ENCODE results near the gene CDHR5. TPM values are rescaled to one million over a fixed set of nuclear protein-coding genes. Genes with fewer than 3 reads are reported as not detected.

CDHR5 gene
- total RNA-seq, 1 donor from 2014 or later = not detected

- intact Hi-C loops (cut with micrococcal nuclease) = no loop called here
- H3K4me1 ChIP-seq = peaks cover 51% of the 10 kb centered on the region
- H3K4me3 ChIP-seq = peak within 1 kb of the TSS; percentile 87
- no peaks in the 10 kb centered on the region for H3K9me3 ChIP-seq (replicated peaks)
- H3K27ac ChIP-seq (replicated peaks) = peak within 1 kb of the TSS; percentile 98
- H3K36me3 ChIP-seq = peaks cover 32% of the 10 kb centered on the region
- no peak for TF ChIP-seq CTCF (IDR thresholded peaks at IDR 0.05; ENCODE audit: borderline replicate concordance)
- peak; percentile 97 for DNase-seq
- no peaks in the 10 kb centered on the region for H3K27me3 ChIP-seq (ENCODE audit: low read depth)
Observed at GRCh38 chr11:615504-616319, 9.0 kb downstream of the CDHR5 start, which contains the start of gene IRF7. IRF7 (minus strand) TSS chr11:615950; CDS start chr11:615364, 586 bp downstream.

- Histone ChIP-seq H3K36me3 (peaks cover 41% of the 10 kb centered on the region), H3K9me3 (replicated peaks) (no peaks in the 10 kb centered on the region), H3K27me3 (ENCODE audit: low read depth) (no peaks in the 10 kb centered on the region), H3K4me1 (peaks cover 48% of the 10 kb centered on the region), H3K4me3 (peak overlapping the region; percentile 87), H3K27ac (replicated peaks) (peak overlapping the region; percentile 98)
- intact Hi-C loops (cut with micrococcal nuclease) = no loop called here
- TF ChIP-seq CTCF (IDR thresholded peaks at IDR 0.05; ENCODE audit: borderline replicate concordance) = no peak
- peak; percentile 52 for DNase-seq
Observed at GRCh38 chr11:614623-615503, 9.9 kb downstream of the CDHR5 start.

- Histone ChIP-seq H3K4me1 (peaks cover 48% of the 10 kb centered on the region), H3K36me3 (peaks cover 48% of the 10 kb centered on the region), H3K4me3 (peak overlapping the region; percentile 87), H3K9me3 (replicated peaks) (no peaks in the 10 kb centered on the region), H3K27me3 (ENCODE audit: low read depth) (no peaks in the 10 kb centered on the region), H3K27ac (replicated peaks) (peak overlapping the region; percentile 98)
- DNase-seq = no peak
- no peak for TF ChIP-seq CTCF (IDR thresholded peaks at IDR 0.05; ENCODE audit: borderline replicate concordance)
- intact Hi-C loops (cut with micrococcal nuclease) = no loop called here
Observed at GRCh38 chr11:614021-614622, 10.6 kb downstream of the CDHR5 start.

- H3K27ac ChIP-seq (replicated peaks) = peak overlapping the region; percentile 98
- intact Hi-C loops (cut with micrococcal nuclease) = no loop called here
- TF ChIP-seq CTCF (IDR thresholded peaks at IDR 0.05; ENCODE audit: borderline replicate concordance) = no peak
- H3K4me3 ChIP-seq = peak overlapping the region; percentile 87
- DNase-seq = peak; percentile 70
- peaks cover 54% of the 10 kb centered on the region for H3K4me1 ChIP-seq
- no peaks in the 10 kb centered on the region for H3K9me3 ChIP-seq (replicated peaks)
- H3K36me3 ChIP-seq = peaks cover 54% of the 10 kb centered on the region
- no peaks in the 10 kb centered on the region for H3K27me3 ChIP-seq (ENCODE audit: low read depth)
Observed at GRCh38 chr11:613369-613968, 11.3 kb downstream of the CDHR5 start.

- no peak for TF ChIP-seq CTCF (IDR thresholded peaks at IDR 0.05; ENCODE audit: borderline replicate concordance)
- peaks cover 60% of the 10 kb centered on the region for H3K4me1 ChIP-seq
- intact Hi-C loops (cut with micrococcal nuclease) = no loop called here
- peak overlapping the region; percentile 55 for H3K27ac ChIP-seq (replicated peaks)
- H3K9me3 ChIP-seq (replicated peaks) = no peaks in the 10 kb centered on the region
- peaks cover 60% of the 10 kb centered on the region for H3K36me3 ChIP-seq
- no peak overlapping the region for H3K4me3 ChIP-seq
- H3K27me3 ChIP-seq (ENCODE audit: low read depth) = no peaks in the 10 kb centered on the region
- DNase-seq = no peak
Observed at GRCh38 chr11:612961-613300, 11.8 kb downstream of the CDHR5 start.

Data from left ventricle myocardium inferior (tissue), 1 donor.